HG03342 (cell line): ENCODE results near the gene TMPRSS11F.
A peak's percentile ranks its signal among the peaks of the same experiment; 100 is the strongest.
"Not testable (repeated sequence)": the region's sequence is repeated elsewhere in the genome, so short reads cannot be mapped to it uniquely, and the experiment has no call there.

Source experiments
- ATAC-seq: cut with Tn5 transposase; IDR thresholded peaks from one replicate; pipeline ENCODE4 v1.9.1; 2021; ENCODE audit warnings: mild to moderate bottlenecking, moderate library complexity; ENCODE audit not compliant: unreplicated experiment

TMPRSS11F gene

GRCh38 chr4:68129793-68130192 is at the start of gene TMPRSS11F:
TSS of gene TMPRSS11F (minus strand) at chr4:68129869. CDS start at chr4:68129820, 49 bp downstream.
- no peak for ATAC-seq

- no peak for ATAC-seq
Observed at GRCh38 chr4:68176904-68177303, 47.2 kb upstream of the TMPRSS11F start.

GRCh38 chr4:68176500-68176899 is 46.8 kb upstream of the TMPRSS11F start:
- ATAC-seq, result no peak

DNA sequence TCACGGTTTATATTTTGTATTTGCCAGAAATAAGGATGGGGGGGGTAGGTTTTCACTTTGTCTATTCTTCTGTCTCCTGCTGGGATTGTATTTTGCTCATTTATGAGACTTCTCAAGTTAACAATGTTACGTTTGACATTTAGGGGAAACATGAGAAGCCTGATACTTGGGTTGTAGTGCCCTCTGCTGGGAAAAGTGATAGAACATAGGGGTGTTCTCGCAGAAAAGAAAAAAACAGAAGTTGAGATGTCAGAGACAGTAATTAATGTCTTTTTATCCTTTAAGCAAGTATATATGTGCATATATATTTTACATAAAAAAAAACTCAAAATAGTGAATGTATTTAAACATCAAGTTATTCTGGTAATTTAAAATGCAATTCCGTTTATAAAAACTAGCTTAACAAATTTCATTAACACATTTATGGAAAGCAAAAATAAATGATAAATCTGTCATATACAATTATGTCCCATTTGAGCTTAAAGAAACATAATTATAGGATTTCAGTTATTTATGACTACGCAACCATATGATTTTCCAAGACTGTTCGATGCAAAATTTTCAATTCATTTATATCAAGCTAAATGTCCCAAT is 46.0 kb upstream of the TMPRSS11F start:
- peak; percentile 90 for ATAC-seq

GRCh38 chr4:68174389-68174788 is 44.7 kb upstream of the TMPRSS11F start:
- not testable (repeated sequence) for ATAC-seq

DNA sequence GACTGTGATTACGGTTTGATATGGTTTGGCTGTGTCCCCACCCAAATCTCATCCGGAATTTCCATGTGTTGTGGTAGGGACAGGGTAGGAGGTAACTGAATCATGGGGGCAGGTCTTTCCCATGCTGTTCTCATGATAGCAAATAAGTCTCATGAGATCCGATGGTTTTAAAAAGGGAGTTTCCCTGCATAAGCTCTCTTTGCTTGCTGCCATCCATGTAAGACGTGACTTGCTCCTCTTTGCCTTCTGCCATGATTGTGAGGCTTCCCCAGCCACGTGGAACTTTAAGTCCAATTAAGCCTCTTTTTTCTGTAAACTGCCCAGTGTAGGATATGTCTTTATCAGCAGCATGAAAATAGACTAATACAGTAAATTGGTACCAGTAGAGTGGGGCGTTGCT is 42.5 kb upstream of the TMPRSS11F start:
- ATAC-seq, result not testable (repeated sequence)

DNA sequence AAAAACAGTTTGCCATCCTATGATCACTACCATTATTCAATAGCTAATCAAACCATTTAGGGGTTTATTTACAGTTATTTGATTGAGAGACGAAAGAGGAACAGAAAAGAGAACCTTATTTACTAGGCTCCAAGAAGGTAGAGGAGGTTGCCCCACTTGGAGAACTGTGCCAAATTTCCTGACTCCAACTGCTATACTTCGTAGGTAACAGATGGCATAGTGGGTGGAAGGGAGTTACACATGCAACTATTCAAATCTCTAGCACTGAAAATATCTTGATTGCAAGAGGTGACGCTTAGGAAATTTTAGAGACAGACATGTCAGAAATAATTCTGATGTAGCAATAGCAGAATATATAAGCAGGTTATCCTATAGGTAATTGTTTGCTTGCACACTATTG is 38.0 kb upstream of the TMPRSS11F start:
- no peak for ATAC-seq

DNA sequence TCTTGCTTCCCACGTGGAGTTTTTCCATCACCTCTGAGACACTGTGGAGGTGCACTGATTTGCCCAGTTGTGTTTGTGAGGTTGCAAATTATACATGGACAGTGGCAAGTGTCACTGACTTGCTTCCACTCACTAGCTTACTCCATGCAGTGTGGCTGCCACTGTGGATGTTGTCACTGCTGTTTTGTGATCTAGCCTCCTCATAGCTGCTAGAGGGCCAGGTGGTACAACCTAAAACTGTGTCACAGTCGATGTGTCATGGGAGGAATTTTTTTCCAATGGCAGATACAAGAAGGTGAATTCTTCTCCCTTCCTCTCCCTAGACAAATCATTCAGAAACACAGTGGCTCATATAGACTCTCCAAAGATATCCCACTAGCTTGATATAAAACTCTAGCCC is 37.5 kb upstream of the TMPRSS11F start:
- no peak for ATAC-seq

GRCh38 chr4:68163754-68164153 is 34.1 kb upstream of the TMPRSS11F start:
- no peak for ATAC-seq

DNA sequence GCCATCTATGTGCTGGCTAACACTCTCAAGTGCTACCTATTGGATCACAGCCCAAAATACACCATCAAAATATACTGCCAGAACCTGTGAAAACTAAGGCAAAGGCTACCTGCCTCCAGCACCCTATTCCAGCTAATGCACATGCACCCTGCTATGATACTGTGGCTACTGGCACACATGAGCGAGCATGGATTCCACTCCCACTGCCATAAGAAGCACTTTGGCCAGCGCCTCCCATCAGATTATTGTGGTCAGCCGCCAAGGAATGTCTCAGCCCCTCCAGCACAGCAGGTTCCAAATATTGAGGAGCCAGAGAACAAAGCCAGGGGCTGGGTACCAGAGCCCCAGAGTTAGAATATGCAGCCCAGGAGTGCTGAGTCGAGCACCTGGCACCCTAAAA is 32.5 kb upstream of the TMPRSS11F start:
- no peak for ATAC-seq

GRCh38 chr4:68152411-68152810 is 22.7 kb upstream of the TMPRSS11F start:
- no peak for ATAC-seq

- no peak for ATAC-seq
Observed at GRCh38 chr4:68148800-68149685, 19.4 kb upstream of the TMPRSS11F start.

- ATAC-seq, result no peak
Observed at GRCh38 chr4:68147079-68147478, 17.4 kb upstream of the TMPRSS11F start.

- no peak for ATAC-seq
Observed at GRCh38 chr4:68145261-68145660, 15.6 kb upstream of the TMPRSS11F start.

DNA sequence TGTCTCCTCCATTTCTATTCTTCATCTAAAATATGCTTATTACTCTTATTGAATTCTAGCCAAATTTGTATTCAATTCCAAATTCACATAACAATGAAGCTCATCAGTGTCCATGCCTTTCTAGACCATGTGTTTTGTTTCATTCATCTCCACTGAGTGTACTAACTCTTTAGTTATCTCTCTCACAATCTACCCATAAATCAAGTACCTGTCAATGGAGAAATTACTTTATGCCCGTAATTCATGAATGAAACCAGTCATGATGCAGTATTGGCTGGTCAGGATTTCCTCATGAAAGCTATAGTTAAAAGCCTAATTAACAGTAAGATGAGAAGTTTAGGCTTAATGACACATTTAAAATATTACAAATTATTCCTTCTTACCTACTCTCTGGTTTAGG is 12.2 kb upstream of the TMPRSS11F start:
- no peak for ATAC-seq

DNA sequence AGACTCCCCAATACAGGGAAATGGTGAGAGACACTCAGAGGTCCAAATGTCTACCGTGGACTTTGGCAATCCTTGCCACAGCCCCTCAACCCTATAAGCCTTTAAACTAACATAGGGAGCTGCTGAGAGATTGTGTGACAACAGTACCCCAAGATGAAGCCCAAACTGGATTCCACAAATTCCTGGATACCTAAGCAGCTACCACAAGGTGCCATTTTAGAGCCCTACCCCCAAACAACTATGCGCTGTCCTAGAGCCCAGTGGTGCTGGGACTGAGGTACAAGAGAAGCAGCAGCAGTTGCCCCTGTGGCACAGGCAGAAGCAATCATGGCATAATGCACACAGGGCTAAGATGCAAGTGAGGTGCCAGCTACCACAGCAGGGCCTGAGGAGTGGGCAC is 2.7 kb upstream of the TMPRSS11F start:
- no peak for ATAC-seq

- no peak for ATAC-seq
Observed at GRCh38 chr4:68124262-68124661, 5.4 kb downstream of the TMPRSS11F start.

GRCh38 chr4:68123525-68123924 is 6.1 kb downstream of the TMPRSS11F start:
- no peak for ATAC-seq

DNA sequence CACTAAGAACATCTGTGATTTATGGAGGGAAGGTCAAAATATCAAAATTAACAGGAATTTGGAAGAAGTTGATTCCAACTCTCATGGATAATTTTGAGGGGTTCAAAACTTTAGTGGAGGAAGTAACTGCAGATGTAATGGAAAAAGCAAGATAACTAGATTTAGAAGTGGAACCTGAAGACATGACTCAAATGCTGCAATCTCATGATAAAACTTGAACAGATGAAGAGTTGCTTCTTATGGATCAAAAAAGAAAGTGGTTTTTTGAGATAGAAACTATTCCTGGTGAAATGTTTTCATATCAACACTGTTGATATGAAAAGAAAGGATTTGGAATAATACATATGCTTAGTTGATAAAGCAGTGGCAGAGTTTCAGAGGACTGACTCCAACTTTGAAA is 9.7 kb downstream of the TMPRSS11F start:
- ATAC-seq, result no peak

GRCh38 chr4:68110441-68110840 is 19.2 kb downstream of the TMPRSS11F start:
- ATAC-seq, result no peak

DNA sequence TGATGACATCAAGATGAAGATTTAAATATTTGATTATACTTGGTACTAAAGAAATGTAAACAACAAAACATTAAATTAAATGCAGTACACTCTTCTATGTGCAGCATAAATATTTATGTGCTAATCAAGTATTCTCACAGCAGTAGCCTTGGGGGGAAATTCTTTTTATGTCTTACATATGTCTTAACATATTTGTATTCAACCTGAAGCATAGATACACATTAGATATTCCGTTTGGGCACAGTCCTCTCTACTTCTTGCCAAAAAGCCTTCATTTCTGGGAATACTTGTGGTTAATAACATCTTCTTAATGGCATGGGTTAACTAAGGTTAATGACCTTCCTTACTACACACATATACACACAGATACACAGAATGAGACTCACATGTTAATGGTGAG is 19.8 kb downstream of the TMPRSS11F start:
- no peak for ATAC-seq

- ATAC-seq, result no peak
Observed at GRCh38 chr4:68082758-68083157, 46.9 kb downstream of the TMPRSS11F start.
